Left ventricle myocardium superior (tissue), 1 donor: ENCODE data around the gene PRDM11. TPM values are rescaled to one million over a fixed set of nuclear protein-coding genes. Genes with fewer than 3 reads are reported as not detected.

Source experiments
- ATAC-seq: fragments of 200-7000 bp; cut with Tn5 transposase; one replicate; pipeline ENCODE4 v1.9.1; 2020; ENCODE audit warnings: mild to moderate bottlenecking, moderate library complexity
- DNase-seq: peaks from one replicate; pipeline ENCODE4 v3.0.0-alpha.2; 2020
- intact Hi-C: fragments of 100-400 bp; cut with micrococcal nuclease; formaldehyde crosslinking; loops from one replicate; pipeline ENCODE4 v1.11.0; 2022
- total RNA-seq: library from RNA; stranded (reverse); fragmentation: NEBNext Ultra II Directional; extraction: Animal tissue kit (Norgen Biotek cat#: 25700); gene quantifications from one replicate; pipeline ENCODE4 v1.2.1, GENCODE V29; 2021
- donor health status: DM: no; HTN: yes; CAD: no; lungs with severe emphysema.

Gene PRDM11
- total RNA-seq, 1 donor from 2014 or later = 16.9 TPM

DNA sequence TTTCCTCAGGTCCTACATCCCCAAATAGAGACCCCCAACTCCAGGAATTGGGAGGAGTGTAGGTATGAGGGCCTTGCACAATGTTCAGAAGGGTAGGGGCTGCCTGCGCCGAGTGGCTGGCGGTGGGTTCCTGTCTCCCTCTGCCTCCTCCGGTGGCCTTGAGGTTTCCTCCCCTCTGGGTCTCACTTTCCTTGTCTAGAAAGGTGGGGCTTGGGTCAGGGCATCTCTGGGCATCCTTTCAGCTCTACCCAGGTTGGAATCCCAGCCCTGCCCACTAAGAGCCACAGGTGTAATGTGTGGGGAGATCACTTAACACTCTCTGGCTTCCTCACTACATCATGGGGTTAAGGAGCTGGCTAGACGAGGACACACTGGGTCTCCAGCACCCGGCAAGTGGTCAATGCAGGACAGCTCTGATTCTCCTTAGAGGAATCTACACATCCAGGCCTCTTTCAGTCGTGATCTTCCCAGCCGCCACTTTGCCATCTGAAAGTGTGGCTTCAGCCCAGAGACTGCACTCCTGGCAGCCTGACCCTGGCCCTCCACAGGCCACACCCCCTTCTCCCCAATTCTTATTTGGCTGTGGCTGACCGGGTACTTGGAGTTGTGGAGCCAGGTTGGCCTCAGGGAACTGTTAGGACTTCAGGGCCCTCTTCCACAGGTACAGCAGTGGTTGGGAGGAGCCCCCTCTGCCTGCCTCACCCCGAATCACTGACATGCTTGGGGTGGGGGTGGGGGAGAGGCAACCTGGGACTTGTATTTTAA, 22.1 kb downstream of the PRDM11 start:
- DNase-seq = no peak
- ATAC-seq = peak; percentile 13
- intact Hi-C loops = no loop called here

DNA sequence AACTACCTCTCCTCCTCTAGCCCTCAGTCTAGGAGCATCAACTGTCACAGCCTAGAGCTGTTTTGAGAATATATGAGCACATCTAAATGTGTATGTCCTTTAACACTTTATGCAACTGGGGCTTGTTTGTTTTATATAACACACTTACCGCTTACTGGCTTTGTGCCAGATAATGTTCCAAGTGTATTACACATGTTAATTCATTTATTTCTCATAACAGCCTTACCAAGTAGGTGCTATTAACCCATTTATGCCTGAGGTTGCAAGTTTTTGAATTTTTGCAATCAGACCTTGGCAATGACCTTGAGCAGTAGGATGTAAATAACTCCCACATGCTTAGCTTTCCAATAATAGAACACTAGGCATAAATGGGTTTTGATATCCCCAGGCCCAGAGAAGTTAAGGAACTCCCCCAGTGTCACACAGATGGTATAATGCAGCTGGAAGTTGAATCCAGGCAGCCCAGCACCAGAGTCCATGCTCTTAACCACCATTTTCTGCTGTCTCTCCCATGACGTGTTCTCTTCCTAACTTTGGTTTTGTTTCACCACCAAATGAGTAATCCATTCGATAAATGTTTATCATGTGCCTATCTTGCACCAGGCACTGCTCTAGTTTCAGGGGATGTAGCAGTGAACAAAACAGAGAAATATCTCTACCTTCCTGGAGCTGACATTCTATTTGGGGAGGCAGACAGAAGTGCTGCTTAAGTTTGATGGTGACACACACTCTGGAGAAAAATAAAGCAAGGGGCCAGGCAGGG, 23.1 kb downstream of the PRDM11 start:
- no peak for ATAC-seq
- intact Hi-C loops = no loop called here

DNA sequence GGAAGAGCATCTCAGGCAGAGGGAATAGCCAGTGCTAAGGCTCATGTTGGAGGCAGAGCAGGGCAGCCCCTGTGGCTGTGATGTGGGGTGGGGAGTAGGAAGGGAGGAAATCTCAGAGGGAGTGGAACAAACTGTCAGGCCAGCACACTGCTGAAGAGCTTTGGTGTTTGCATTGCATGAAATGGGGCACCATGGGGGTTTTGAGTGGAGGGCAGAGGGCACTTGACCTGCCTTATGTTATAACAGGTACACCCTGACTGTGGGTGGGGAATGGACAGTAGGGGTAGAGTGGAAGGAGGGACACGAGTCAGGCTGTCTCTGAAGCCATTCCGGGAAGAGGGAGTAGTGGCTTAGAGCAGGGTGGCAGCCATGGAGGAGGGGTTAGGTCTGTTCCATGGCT, 24.0 kb downstream of the PRDM11 start:
- DNase-seq (no peak), ATAC-seq (no peak)
- intact Hi-C loops = no loop called here

More for the DNA sequence above, 23.1 kb downstream of the PRDM11 start:
- DNase-seq = no peak

DNA sequence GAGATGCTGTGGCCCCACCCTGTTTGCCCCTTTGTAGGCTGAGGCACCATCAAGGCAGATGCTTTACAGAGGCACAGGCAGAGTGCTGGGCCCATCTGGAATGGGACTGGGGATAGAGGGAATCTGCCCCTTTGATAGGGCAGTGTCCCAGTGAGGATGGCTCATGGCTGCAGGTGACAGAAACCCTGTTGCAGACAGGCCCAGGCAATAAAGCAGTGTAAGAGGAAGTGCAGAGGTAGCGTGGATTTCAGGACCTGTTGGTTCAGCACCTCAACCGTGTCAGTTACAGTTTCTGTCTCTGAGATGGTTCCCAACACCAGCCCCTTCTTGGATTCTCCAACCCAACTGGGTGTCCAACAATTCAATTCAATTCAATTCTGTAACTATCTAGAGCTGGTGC, 25.1 kb downstream of the PRDM11 start:
- ATAC-seq (no peak), DNase-seq (no peak)
- intact Hi-C loops = no loop called here

DNA sequence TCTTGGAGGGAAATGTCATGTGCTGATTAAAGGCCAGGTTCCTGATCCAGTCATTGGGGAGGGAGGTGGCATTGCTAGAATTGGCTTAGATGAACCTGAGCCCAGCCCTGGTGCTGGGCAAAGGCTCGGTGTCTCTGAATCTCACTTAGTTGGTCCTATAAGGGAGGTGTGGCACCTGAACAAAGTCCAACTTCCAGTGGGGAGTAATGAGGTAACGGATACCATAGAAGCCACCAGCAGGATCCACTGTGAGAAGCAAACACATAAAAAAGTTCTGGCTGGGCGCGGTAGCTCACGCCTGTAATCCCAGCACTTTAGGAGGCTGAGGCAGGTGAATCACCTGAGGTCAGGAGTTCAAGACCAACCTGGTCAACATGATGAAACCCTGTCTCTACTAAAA, 26.6 kb downstream of the PRDM11 start:
- intact Hi-C loops = no loop called here
- DNase-seq = no peak
- no peak for ATAC-seq

DNA sequence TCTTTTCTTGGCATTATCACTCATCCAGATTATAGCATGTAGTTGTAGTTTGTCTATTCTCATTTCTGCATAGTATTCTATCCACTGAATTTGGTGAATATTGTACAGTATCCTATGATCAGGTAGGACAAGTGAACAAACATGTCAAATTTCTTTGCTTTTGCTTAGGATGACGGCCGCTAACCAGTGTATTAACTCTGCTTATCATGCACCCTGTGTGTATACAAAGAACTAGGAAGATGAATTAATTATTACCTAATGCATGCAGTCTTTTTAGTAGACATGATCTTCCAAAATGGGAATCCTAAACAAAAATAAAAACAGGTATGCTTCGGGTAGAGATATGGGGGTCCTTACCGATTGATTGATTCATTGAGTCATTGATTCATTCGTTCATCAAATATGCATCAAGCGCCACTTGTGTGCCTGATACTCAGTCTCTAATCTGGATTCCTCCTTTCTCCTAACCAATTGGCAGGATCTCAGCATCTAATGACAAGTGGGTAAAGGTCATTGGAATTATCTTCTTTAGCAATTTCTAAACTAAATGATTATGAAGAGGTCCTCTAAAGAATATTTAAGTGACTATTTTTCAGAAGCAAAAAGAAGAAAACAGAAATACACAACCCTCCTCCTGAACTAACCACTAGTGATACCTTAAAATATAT, 27.9 kb downstream of the PRDM11 start:
- intact Hi-C loops = no loop called here
- ATAC-seq (no peak), DNase-seq (no peak)

DNA sequence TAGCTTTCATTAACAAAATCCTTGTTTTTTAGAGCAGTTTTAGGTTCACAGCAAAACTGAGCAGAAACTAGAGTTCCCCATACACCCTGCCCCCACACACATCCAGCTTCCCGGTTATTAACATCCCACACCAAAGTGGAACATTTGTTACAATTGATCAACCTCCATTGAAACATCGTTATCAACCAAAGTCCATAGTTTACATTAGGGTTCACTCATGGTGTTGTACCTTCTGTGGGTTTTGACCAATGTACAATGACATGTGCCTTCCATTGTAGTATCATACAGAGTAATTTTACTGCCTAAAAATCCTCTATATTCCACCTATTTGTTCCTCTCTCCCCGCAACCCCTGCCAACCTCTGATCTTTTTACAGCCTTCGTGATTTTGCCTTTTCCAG, 28.5 kb downstream of the PRDM11 start:
- no peak for ATAC-seq
- intact Hi-C loops = no loop called here
- no peak for DNase-seq

DNA sequence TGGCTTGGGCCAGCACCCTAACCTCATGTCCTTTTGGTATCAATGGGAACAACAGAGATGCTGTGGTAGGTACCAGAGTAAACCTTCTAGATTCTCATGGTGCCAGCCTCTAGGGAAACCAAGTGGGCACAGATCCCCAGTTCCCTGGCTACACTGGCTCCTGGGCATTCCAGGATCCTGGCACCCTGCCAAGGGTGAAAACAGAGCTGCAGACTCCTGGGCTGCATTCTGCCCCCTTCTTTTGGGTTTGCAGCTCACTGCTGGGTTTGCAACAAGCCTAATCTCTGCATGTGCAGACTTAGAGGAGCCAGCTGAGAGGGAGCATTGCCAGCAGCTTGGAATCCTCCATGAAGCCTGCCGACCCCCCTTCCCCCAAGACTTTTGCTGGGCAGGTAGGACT, 30.6 kb downstream of the PRDM11 start:
- no peak for ATAC-seq
- intact Hi-C loops = no loop called here
- DNase-seq = peak; percentile 43

DNA sequence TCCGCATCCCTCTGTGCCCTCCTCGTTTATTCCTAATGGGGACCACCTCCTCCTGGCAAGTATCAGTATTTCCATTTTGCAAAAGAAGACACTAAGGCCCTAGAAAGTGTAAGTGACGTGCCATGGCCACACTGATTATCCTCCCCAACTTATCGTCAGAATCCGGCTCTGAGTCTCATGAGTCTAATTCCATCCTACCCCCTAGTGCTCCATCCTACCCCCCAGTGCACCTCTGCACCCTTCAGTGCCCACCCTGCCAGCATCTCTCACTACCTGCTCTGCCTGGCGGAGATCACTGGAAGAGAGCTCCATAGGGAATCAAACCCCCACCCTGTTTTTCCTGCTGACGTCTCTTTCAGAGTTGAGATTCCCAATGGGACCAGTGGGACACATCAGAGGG, 31.8 kb downstream of the PRDM11 start:
- intact Hi-C loops = no loop called here
- ATAC-seq (no peak), DNase-seq (no peak)

DNA sequence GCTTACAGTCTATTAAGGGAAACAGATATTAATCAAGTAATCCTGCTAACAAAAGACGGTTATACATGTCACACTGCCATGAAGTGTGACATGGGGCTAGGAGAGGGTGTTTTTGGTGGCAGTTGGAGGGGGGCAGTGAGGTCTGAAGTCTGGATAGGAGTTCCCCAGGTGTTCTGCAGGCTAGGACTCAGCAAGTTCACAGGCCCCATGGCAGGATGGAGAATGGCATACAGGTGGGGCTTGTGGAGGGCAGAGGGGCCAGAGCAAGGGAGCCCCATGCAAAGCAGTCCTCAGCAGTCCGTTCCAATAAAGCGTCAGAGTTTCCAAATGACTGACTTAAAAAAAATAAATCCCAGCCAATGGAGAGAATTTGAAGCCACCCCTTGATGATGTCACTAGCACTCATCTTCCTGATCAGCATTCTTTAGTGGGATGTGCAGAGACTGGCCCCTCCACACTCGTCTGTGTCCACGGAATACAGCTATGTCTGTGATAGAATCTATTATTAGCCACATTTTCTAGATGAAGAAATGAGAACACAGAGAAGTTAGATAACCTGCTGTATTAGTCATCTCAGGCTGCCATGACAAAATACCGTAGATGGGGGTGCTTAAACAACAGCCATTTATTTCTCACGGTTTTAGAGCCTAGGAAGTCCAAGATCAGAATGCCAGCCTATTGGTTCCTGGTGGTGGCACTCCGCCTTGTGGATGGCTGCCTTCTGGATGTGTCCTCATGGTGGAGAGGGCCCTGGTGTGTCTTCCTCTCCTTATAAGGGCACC, 32.6 kb downstream of the PRDM11 start:
- intact Hi-C loops = no loop called here
- ATAC-seq (no peak), DNase-seq (no peak)

DNA sequence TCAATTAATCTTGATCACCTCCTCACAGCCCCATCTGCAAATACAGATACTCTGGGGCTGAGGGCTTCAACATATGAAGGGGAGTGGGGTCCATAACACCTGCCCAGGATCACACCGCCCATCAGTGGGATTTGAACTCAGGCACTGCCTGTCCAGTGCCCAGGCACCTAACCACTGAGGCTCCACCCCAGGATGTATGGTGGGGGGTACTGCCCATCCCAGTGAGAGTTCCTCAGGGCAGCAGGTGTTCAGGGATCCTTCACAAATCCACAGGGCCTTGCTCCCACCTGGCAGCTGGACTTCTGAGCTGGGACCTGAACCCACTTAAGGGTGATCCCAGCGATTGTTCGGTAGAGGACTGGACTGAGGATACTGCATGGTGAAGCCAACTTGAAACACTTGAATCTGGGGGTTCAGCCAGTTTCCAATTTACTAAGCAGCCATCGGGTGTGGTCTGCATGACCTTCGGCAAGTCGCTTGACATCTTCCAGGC, 33.3 kb downstream of the PRDM11 start:
- intact Hi-C loops = no loop called here
- ATAC-seq (no peak), DNase-seq (no peak)

DNA sequence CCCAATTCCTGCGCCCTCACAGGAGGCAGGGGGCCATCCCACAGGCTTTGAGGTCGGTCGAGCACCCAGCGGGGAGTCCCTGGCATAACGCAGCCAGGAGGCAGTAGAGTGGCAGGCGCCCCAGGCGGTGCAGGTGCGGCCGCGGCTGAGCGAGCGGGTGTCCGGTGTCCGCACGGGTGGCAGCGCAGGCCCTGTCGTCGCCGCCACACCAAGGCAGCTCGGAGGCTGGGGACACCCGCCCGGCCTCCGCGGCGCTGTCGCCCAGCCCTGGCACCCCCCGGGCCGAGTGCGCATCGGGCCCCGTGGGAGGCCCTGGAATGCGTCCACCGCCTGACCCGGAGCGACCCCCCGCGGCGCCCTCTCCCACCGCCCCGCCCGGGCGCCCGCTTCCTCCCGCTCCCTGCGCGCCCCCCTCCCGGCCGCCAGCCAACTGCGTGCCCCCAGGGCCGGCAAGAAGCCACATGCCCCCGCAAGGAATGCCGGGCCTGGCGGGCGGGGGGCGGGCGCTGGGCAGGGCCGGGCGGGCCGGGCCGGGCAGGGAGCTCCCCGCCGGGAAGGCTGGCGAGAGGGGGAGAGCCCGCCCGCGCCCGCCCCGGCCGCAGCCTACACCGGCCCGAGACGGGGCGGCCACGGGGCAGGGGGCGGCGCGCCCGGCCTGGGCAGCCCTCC, 33.9 kb downstream of the PRDM11 start:
- peak; percentile 78 for DNase-seq
- intact Hi-C loops = no loop called here

DNA sequence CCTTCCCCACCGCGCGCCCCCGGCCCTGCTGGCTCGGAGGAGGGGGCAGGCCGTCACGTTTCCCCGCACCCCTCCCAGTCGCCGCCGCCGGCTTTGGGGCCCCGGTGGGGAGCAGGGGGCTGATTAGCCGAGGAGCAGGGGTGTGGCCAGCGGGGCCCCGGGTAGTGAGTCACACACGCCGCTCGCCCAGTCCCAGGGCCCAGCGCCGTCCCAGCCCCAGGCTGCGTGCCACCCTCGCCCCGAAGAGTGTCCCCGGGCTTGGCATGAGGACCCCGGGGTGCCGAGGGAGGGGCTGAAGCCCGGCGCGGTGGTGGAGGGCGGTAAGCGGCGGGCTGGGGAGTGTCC, 34.4 kb downstream of the PRDM11 start:
- peak; percentile 79 for ATAC-seq
- intact Hi-C loops = no loop called here
- peak; percentile 80 for DNase-seq

More for the DNA sequence above, 33.9 kb downstream of the PRDM11 start:
- peak; percentile 82 for ATAC-seq

DNA sequence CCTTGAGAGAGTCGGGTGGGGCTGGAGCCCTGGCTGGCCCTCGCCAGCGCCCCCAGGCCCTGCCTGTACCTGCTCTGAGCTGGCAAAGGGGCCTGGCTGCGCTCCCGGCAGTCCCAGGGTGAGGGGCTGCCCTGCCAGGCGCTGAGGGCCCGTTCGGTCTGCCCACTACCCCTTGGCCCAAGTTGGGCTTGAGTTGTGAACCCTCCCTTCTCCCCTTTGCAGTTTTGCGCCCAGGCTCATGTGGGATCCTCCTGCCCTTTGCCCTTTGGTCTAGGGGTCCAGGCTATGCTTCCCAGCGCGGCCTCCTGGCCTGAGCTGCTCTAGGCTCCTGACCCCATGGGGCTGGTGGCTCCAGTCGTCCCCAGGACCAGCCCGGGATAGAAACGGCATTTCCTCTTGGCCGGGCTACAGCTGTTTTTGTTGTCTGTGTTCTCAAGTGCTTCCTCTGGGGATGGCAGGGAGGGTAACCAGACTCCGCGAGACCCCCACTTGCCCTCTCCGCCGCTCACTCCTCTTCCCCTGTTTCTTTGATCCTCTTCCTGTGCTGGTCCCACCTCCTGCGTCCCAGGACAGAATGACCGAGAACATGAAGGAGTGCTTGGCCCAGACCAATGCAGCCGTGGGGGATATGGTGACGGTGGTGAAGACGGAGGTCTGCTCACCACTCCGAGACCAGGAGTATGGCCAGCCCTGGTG, 34.9 kb downstream of the PRDM11 start:
- DNase-seq = no peak
- peak; percentile 14 for ATAC-seq
- intact Hi-C loops = no loop called here

DNA sequence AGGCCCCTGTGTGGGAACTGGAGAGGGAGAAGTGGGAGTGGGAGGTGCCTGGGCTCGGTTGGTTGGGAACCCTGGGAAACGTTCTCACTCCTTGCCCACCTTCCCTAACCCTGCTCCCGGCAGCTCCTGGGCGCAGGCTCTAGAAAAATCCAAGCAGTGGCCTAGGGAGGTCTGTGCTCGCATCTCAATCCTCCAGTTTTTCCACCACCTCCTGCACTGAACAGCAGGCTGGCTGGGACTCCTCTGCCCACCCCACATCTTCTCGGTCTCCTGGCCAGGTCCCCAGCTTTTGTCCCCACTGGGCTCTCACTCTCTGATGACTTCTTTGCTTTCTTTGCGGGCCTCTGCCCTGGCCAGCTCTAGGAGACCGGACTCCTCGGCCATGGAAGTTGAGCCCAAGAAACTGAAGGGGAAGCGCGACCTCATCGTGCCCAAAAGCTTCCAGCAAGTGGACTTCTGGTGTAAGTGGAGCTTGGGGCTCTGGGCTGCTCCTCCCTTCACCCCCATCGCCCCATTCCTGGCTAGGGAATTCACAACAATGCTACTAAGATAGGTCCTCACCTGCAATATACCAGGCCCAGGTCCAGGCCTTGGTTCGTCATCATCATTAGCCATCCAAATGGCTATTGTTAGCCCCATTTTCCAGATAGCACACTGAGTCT, 35.6 kb downstream of the PRDM11 start:
- ATAC-seq (no peak), DNase-seq (no peak)
- intact Hi-C loops = no loop called here

DNA sequence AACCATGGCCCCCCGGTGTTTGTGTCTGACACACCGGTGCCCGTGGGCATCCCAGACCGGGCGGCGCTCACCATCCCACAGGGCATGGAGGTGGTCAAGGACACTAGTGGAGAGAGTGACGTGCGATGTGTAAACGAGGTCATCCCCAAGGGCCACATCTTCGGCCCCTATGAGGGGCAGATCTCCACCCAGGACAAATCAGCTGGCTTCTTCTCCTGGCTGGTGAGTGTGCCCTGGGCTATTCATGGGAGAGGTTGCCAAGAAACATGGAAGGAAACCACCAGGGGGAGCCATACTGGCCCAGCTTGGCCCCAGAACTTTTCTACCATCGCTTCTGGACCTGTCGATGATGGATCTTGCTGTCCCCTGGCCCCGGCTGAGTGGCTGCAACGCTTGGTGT, 36.5 kb downstream of the PRDM11 start:
- ATAC-seq = no peak
- intact Hi-C loops = no loop called here
- no peak for DNase-seq

DNA sequence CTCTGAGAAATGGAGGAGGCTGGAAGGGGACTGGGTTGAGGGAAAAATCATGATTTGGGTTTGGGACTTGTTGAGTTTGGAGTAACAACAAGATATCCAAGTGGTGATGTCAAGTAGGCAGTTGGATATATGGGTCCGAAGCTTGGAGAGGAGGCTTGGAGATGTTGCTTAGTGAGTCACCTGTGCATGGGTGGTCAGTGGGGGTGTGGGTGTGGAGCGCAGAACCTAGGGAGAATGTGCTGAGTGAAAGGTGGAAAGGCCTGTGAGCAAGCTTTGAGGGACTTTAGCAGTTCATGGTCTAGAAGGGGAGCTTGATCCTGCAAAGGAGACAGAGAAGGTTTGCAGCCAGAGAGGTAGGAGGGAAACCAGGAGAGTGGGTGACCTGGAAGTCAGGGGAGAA, 38.2 kb downstream of the PRDM11 start:
- DNase-seq (no peak), ATAC-seq (no peak)
- intact Hi-C loops = no loop called here

DNA sequence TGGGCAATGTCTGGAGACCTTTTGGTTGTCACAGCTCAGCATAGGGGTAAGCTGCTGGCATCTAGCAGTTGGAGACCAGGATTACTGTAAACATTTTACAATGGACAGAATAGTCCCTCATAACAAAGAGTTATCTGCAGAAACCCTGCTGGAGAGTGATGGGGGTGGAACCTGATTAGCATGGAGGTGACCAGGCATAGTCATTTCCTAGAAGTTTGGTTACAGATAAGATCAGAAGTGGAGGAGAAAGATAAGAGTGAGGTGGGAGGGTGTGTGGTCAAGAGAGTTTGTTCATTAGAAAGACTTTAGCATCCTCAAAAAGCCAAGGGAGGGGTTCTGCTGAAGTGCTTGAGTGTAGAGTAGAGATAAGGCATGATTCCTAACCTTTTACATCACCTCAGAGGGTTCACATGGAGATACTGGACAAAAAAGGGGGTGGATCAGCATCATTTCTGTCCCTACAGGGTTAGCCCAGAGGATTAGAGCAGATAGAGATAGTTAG, 38.8 kb downstream of the PRDM11 start:
- no peak for DNase-seq
- no peak for ATAC-seq
- intact Hi-C loops = no loop called here
